Measurements from ENCODE around the gene PAQR6. TPM values are rescaled to one million over a fixed set of nuclear protein-coding genes. Genes with fewer than 3 reads are reported as not detected.

The PAQR6 gene
- total RNA-seq, 1 experiment from 2014 or later: 15.8 TPM

- Mint-ChIP-seq H3K27ac (peak overlapping the region in 1 of 3 experiments; percentile 82; a peak in 1 of 7 replicates), H3K4me1 (no peaks in the 10 kb centered on the region), H3K36me3 (ENCODE audit: insufficient read depth in 1 of 3, low read depth in 3 of 3) (peaks cover 66 to 94% (median 78%) of the 10 kb centered on the region in 3 experiments), H3K27me3 (ENCODE audit: low read depth) (no peaks in the 10 kb centered on the region), H3K4me3 (no peak overlapping the region; a peak in 1 of 5 replicates), H3K9me3 (no peaks in the 10 kb centered on the region)
- H4K20me1 ChIP-seq (ENCODE audit: control insufficient read depth, insufficient read depth, insufficient read length): no peaks in the 10 kb centered on the region
- H4K91ac ChIP-seq (ENCODE audit: insufficient read length, low read depth, low read length): no peak overlapping the region
- no peak overlapping the region for H3K18ac ChIP-seq (ENCODE audit: insufficient read length, low read depth, low read length)
- no peaks in the 10 kb centered on the region for H3K27me3 ChIP-seq (ENCODE audit: insufficient read depth, low read length)
- no peak overlapping the region for H4K8ac ChIP-seq (replicated peaks; ENCODE audit: insufficient read length, low read depth, low read length)
- H2BK15ac ChIP-seq (ENCODE audit: low read depth, low read length): no peak overlapping the region
- no peak overlapping the region for H2BK12ac ChIP-seq (ENCODE audit: insufficient read length, low read depth, low read length)
- H3K4ac ChIP-seq (ENCODE audit: low read depth, low read length): no peak overlapping the region
- no peak overlapping the region for H3T11ph ChIP-seq (ENCODE audit: low read length)
- WGBS (ENCODE audit: extremely low coverage, insufficient read length, low lambda C conversion rate): no CpG with 5 or more reads among the region's 13 CpGs
- DNase-seq: no peak
- no peak overlapping the region for H3K23ac ChIP-seq (ENCODE audit: insufficient read length, low read depth, low read length)
- H3K23me2 ChIP-seq (ENCODE audit: insufficient read length, low read depth, low read length, poor library complexity, severe bottlenecking): no peaks in the 10 kb centered on the region
- no peak for TF ChIP-seq CTCF (conservative IDR thresholded peaks at IDR 0.05)
- H2BK120ac ChIP-seq (ENCODE audit: low read depth, low read length, poor library complexity, severe bottlenecking): no peak overlapping the region
- H3K79me1 ChIP-seq (ENCODE audit: insufficient read depth, low read depth, low read length, poor library complexity, severe bottlenecking): no peaks in the 10 kb centered on the region
- no peak overlapping the region for H3K56ac ChIP-seq (ENCODE audit: insufficient read length, low read depth, low read length)
- H3K9me3 ChIP-seq (ENCODE audit: control insufficient read depth, low read depth, low read length): no peaks in the 10 kb centered on the region
- no peaks in the 10 kb centered on the region for H3K4me1 ChIP-seq (ENCODE audit: insufficient read depth, low read length)
- H2AK5ac ChIP-seq (ENCODE audit: insufficient read length, low read length): no peak overlapping the region
- H2BK20ac ChIP-seq (ENCODE audit: low read depth, low read length, poor library complexity, severe bottlenecking): no peak overlapping the region
- H3K27ac ChIP-seq (ENCODE audit: insufficient read length, low read depth, low read length): no peak overlapping the region
- no peak overlapping the region for H3K14ac ChIP-seq (ENCODE audit: insufficient read depth, low read length)
- no peaks in the 10 kb centered on the region for H3K79me2 ChIP-seq (ENCODE audit: insufficient read depth, low read length)
- H2AFZ ChIP-seq (ENCODE audit: low read length): no peak overlapping the region
- no peak overlapping the region for H2BK5ac ChIP-seq (ENCODE audit: insufficient read length, low read length)
- H3K9ac ChIP-seq (ENCODE audit: extremely low read depth, insufficient read length, low read length): no peak overlapping the region
- H3K4me2 ChIP-seq (ENCODE audit: insufficient read depth, insufficient read length, low read length): no peak overlapping the region
- no peak overlapping the region for H4K5ac ChIP-seq (ENCODE audit: insufficient read length, low read depth, low read length)
Observed at GRCh38 chr1:156266051-156266450, 18.2 kb upstream of the PAQR6 start.
